Esophagus squamous epithelium (tissue), 5 donors: Measurements from ENCODE around the gene PRPF40B. TPM values are rescaled to one million over a fixed set of nuclear protein-coding genes. Genes with fewer than 3 reads are reported as not detected.
"Not testable (repeated sequence)": the region's sequence is repeated elsewhere in the genome, so short reads cannot be mapped to it uniquely, and the experiment has no call there.

Source experiments
- DNase-seq: peaks from one replicate; lab custom pipeline; 2025; lab: John Stamatoyannopoulos, UW
- H3K27ac ChIP-seq, 4 donors: fragments of 200-600 bp; sonication (generic); one replicate each; pipeline ENCODE4 v1.5.1; 2016 to 2019; ENCODE audit warnings: mild to moderate bottlenecking in 1 of 4
- H3K27me3 ChIP-seq, 4 donors: fragments of 200-600 bp; sonication (generic); 1 replicate in 3 of 4; 2 replicates in 1 of 4; pipeline versions ENCODE4 v1.5.1 to v1.6.0; 2017 to 2021; ENCODE audit warnings: antibody characterized with exemption in 1 of 4
- H3K36me3 ChIP-seq, 3 donors: fragments of 200-600 bp; sonication (generic); one replicate each; pipeline ENCODE4 v1.5.1; 2016 to 2019
- H3K4me1 ChIP-seq, 3 donors: fragments of 200-600 bp; sonication (generic); one replicate each; pipeline ENCODE4 v1.5.1; 2017 to 2019
- H3K4me3 ChIP-seq, 4 donors: fragments of 200-600 bp; sonication (generic); 1 replicate in 3 of 4; 2 replicates in 1 of 4; pipeline ENCODE4 v1.5.1; 2016 to 2019; ENCODE audit warnings: mild to moderate bottlenecking in 2 of 4, moderate library complexity in 1 of 4
- H3K9me3 ChIP-seq, 3 donors: fragments of 200-600 bp; sonication (generic); one replicate each; pipeline ENCODE4 v1.5.1; 2016 to 2019
- CTCF ChIP-seq, 6 experiments: fragments of 450-650 bp in 4 of 6; fragments of 200-600 bp in 2 of 6; sonication (generic) in 2 of 6; IDR thresholded peaks; one replicate each; pipeline ENCODE4 v1.5.1; 2016 to 2019; ENCODE audit warnings: antibody characterized with exemption in 6 of 6, mild to moderate bottlenecking in 4 of 6, moderate library complexity in 4 of 6
- POLR2A ChIP-seq, 4 donors: fragments of 450-650 bp; IDR thresholded peaks; one replicate each; pipeline ENCODE4 v1.6.1; 2017; ENCODE audit warnings: antibody characterized with exemption in 4 of 4, mild to moderate bottlenecking in 4 of 4, moderate library complexity in 3 of 4
- WGBS, 2 donors: methylation state at CpG; one replicate each; pipeline ENCODE4 v1.1.5; 2018; 5-methylcytosine and 5-hydroxymethylcytosine counted together
- intact Hi-C: fragments of 100-400 bp; cut with DNase I; formaldehyde crosslinking; loops from one replicate; pipeline ENCODE4 v1.15.0; 2022
- total RNA-seq, 4 donors: library from RNA; depleted of rRNA; stranded (reverse); fragments of >200 nt; gene quantifications; one replicate each; pipeline ENCODE4 v1.1.0, GENCODE V29; 2016
- donor health status: DM: yes; HTN: yes; CAD: no.

Gene PRPF40B
- total RNA-seq, 4 donors from 2014 or later, result 5.2 to 14.5 (median 10.2) TPM

GRCh38 chr12:49609059-49609874 lies 14.1 kb upstream of the PRPF40B start:
- intact Hi-C loops, result no loop called here
- 40 to 80% methylated on average over 1 to 2 of the region's 2 CpGs for WGBS, 2 donors
- H3K27me3 ChIP-seq, result no peaks in the 10 kb centered on the region
- TF ChIP-seq CTCF (IDR thresholded peaks at IDR 0.05), result no peak
- TF ChIP-seq POLR2A (IDR thresholded peaks at IDR 0.05), result no peak
- peaks cover 0 to 10% (median 0%) of the 10 kb centered on the region in 3 donors for H3K9me3 ChIP-seq
- H3K4me1 ChIP-seq, result no peaks in the 10 kb centered on the region
- DNase-seq, result no peak
- H3K4me3 ChIP-seq, result no peak overlapping the region
- H3K36me3 ChIP-seq, result no peaks in the 10 kb centered on the region
- H3K27ac ChIP-seq, result no peak overlapping the region

GRCh38 chr12:49609875-49610154 lies 13.5 kb upstream of the PRPF40B start:
- H3K27ac ChIP-seq, result no peak overlapping the region
- TF ChIP-seq POLR2A (IDR thresholded peaks at IDR 0.05) (no peak), CTCF (IDR thresholded peaks at IDR 0.05) (no peak)
- no peak overlapping the region for H3K4me3 ChIP-seq
- intact Hi-C loops, result no loop called here
- peaks cover 0 to 10% (median 0%) of the 10 kb centered on the region in 3 donors for H3K9me3 ChIP-seq
- no peaks in the 10 kb centered on the region for H3K36me3 ChIP-seq
- no peaks in the 10 kb centered on the region for H3K27me3 ChIP-seq
- WGBS, 2 donors, result 33% methylated on average over 1 of the region's 1 CpG; no CpG with 5 or more reads in 1 of the 2 donors
- DNase-seq, result no peak
- H3K4me1 ChIP-seq, result no peaks in the 10 kb centered on the region

GRCh38 chr12:49610785-49611184 lies 12.6 kb upstream of the PRPF40B start:
- intact Hi-C loops, DNase-seq, H3K9me3 ChIP-seq, H3K27ac ChIP-seq, H3K27me3 ChIP-seq, H3K36me3 ChIP-seq, H3K4me1 ChIP-seq, H3K4me3 ChIP-seq: not testable (repeated sequence)
- WGBS, 2 donors, result 91 to 93% methylated on average over 4 of the region's 4 CpGs

GRCh38 chr12:49612210-49612609 lies 11.2 kb upstream of the PRPF40B start:
- Histone ChIP-seq H3K36me3 (no peaks in the 10 kb centered on the region), H3K27ac (no peak overlapping the region), H3K4me1 (no peaks in the 10 kb centered on the region), H3K9me3 (peaks cover 0 to 10% (median 0%) of the 10 kb centered on the region in 3 donors), H3K27me3 (no peaks in the 10 kb centered on the region), H3K4me3 (no peak overlapping the region)
- no peak for DNase-seq
- intact Hi-C loops, result no loop called here
- TF ChIP-seq POLR2A (IDR thresholded peaks at IDR 0.05), result no peak
- TF ChIP-seq CTCF (IDR thresholded peaks at IDR 0.05), result no peak

GRCh38 chr12:49615725-49616124 lies 7.6 kb upstream of the PRPF40B start:
- 89 to 98% methylated on average over 6 to 7 of the region's 7 CpGs for WGBS, 2 donors
- peaks cover 0 to 4% (median 0%) of the 10 kb centered on the region in 3 donors for H3K9me3 ChIP-seq
- DNase-seq, result no peak
- peaks cover 0 to 13% (median 0%) of the 10 kb centered on the region in 3 donors for H3K4me1 ChIP-seq
- H3K27ac ChIP-seq, result no peak overlapping the region
- intact Hi-C loops, result no loop called here
- no peak overlapping the region for H3K4me3 ChIP-seq
- H3K36me3 ChIP-seq, result no peaks in the 10 kb centered on the region
- no peaks in the 10 kb centered on the region for H3K27me3 ChIP-seq
- no peak for TF ChIP-seq POLR2A (IDR thresholded peaks at IDR 0.05)
- no peak for TF ChIP-seq CTCF (IDR thresholded peaks at IDR 0.05)
